Sciatic nerve (tissue), 2 donors: Measurements from ENCODE around the gene CDC40. TPM values are rescaled to one million over a fixed set of nuclear protein-coding genes. Genes with fewer than 3 reads are reported as not detected.

Source experiments
- ATAC-seq: fragments of 200-7000 bp; cut with Tn5 transposase; one replicate; pipeline ENCODE4 v1.9.1; 2020; ENCODE audit warnings: mild to moderate bottlenecking, moderate library complexity
- DNase-seq: peaks from one replicate; pipeline ENCODE4 v3.0.0-alpha.2; 2020; ENCODE audit warnings: low spot score
- intact Hi-C: fragments of 100-400 bp; cut with DNase I; formaldehyde crosslinking; loops from one replicate; pipeline ENCODE4 v1.14.2; 2022
- total RNA-seq: library from RNA; stranded (reverse); fragmentation: NEBNext Ultra II Directional; extraction: Animal tissue kit (Norgen Biotek cat#: 25700); gene quantifications from one replicate; pipeline ENCODE4 v1.2.1, GENCODE V29; 2021
- donor health status: DM: no; HTN: no; CAD: no.
- donor health status: DM: no; HTN: no; CAD: no.

CDC40 gene
- 20.7 TPM for total RNA-seq

- ATAC-seq (peak; percentile 71), DNase-seq (peak; percentile 76)
- intact Hi-C loops = no loop called here
Observed at GRCh38 chr6:110180228-110181008, at the start of gene CDC40. Gene CDC40, plus strand, starts transcription at chr6:110180427. Its CDS starts 18 bp downstream, at chr6:110180445.

GRCh38 chr6:110137924-110138887 is 42.0 kb upstream of the CDC40 start:
- ATAC-seq (no peak), DNase-seq (no peak)
- intact Hi-C loops = no loop called here

- DNase-seq (no peak), ATAC-seq (no peak)
- intact Hi-C loops = no loop called here
Observed at GRCh38 chr6:110139052-110139451, 41.2 kb upstream of the CDC40 start.

GRCh38 chr6:110140650-110141049 is 39.6 kb upstream of the CDC40 start:
- no peak for ATAC-seq
- no peak for DNase-seq
- intact Hi-C loops = no loop called here

GRCh38 chr6:110147870-110148269 is 32.4 kb upstream of the CDC40 start:
- DNase-seq (no peak), ATAC-seq (no peak)
- intact Hi-C loops = no loop called here

GRCh38 chr6:110158479-110158878 is 21.7 kb upstream of the CDC40 start:
- intact Hi-C loops = no loop called here
- no peak for DNase-seq

GRCh38 chr6:110170081-110170480 is 10.1 kb upstream of the CDC40 start:
- intact Hi-C loops = loop anchor here (10.0 kb wide), 1 partner anchor 235 kb away; no protein-coding TSS in a partner anchor
- ATAC-seq = no peak

More at GRCh38 chr6:110158479-110158878, 21.7 kb upstream of the CDC40 start:
- no peak for ATAC-seq

GRCh38 chr6:110173506-110174132 is 6.6 kb upstream of the CDC40 start:
- intact Hi-C loops = loop anchor here (10.0 kb wide), 1 partner anchor 231 kb away; no protein-coding TSS in a partner anchor
- DNase-seq = no peak
- ATAC-seq = no peak

More at GRCh38 chr6:110170081-110170480, 10.1 kb upstream of the CDC40 start:
- no peak for DNase-seq

GRCh38 chr6:110178626-110179405 is 1.4 kb upstream of the CDC40 start:
- peak; percentile 67 for DNase-seq
- ATAC-seq = peak; percentile 42
- intact Hi-C loops = loop anchor here (10.0 kb wide), 1 partner anchor 226 kb away; no protein-coding TSS in a partner anchor

- intact Hi-C loops = loop anchor here (10.0 kb wide), 1 partner anchor 225 kb away; no protein-coding TSS in a partner anchor
- ATAC-seq (peak; percentile 99), DNase-seq (peak; percentile 95)
Observed at GRCh38 chr6:110179406-110180227, 610 bp upstream of the CDC40 start, which contains the start of gene WASF1. Gene WASF1, minus strand, starts transcription at chr6:110179670. Its CDS starts 52,069 bp downstream, at chr6:110127601.

- DNase-seq (no peak), ATAC-seq (no peak)
- intact Hi-C loops = no loop called here
Observed at GRCh38 chr6:110181131-110182030, 1.2 kb downstream of the CDC40 start.

GRCh38 chr6:110183292-110183885 is 3.2 kb downstream of the CDC40 start:
- intact Hi-C loops = no loop called here
- ATAC-seq = no peak
- no peak for DNase-seq

- intact Hi-C loops = no loop called here
- ATAC-seq (no peak), DNase-seq (no peak)
Observed at GRCh38 chr6:110185879-110186278, 5.7 kb downstream of the CDC40 start.

GRCh38 chr6:110188791-110189190 is 8.6 kb downstream of the CDC40 start:
- ATAC-seq (no peak), DNase-seq (no peak)
- intact Hi-C loops = no loop called here

GRCh38 chr6:110190726-110191125 is 10.5 kb downstream of the CDC40 start:
- ATAC-seq (no peak), DNase-seq (no peak)
- intact Hi-C loops = no loop called here

- ATAC-seq = no peak
- intact Hi-C loops = no loop called here
- no peak for DNase-seq
Observed at GRCh38 chr6:110191477-110191876, 11.2 kb downstream of the CDC40 start.
